DOHH2 (cell line): Measurements from ENCODE around the gene SGCD.
"Not testable (repeated sequence)": the region's sequence is repeated elsewhere in the genome, so short reads cannot be mapped to it uniquely, and the experiment has no call there.

Source experiments
- H3F3A ChIP-seq: fragments of 200-600 bp; sonication (generic), shearing (Covaris generic); 2 replicates; pipeline ENCODE4 v1.6.0; 2016; ENCODE audit warnings: antibody characterized with exemption, mild to moderate bottlenecking; ENCODE audit not compliant: control insufficient read depth, insufficient read depth
- H3K27ac ChIP-seq: fragments of 200-600 bp; sonication (generic); 2 replicates; pipeline ENCODE4 v1.5.1; 2014; ENCODE audit warnings: low read depth, mild to moderate bottlenecking, low read length, moderate library complexity
- H3K27me3 ChIP-seq: fragments of 200-600 bp; sonication (generic); 2 replicates; pipeline ENCODE4 v1.6.1; 2014; ENCODE audit warnings: mild to moderate bottlenecking, low read length, mixed read lengths; ENCODE audit not compliant: control insufficient read depth
- H3K36me3 ChIP-seq: fragments of 200-600 bp; sonication (generic); 2 replicates; pipeline ENCODE4 v1.6.1; 2014; ENCODE audit warnings: mild to moderate bottlenecking, low read length, moderate library complexity, mixed read lengths; ENCODE audit not compliant: control insufficient read depth
- H3K4me1 ChIP-seq: fragments of 200-600 bp; sonication (generic); 2 replicates; pipeline ENCODE4 v1.6.1; 2014; ENCODE audit warnings: mild to moderate bottlenecking, low read length, mixed read lengths; ENCODE audit not compliant: control insufficient read depth
- H3K4me2 ChIP-seq: fragments of 200-600 bp; sonication (generic); 2 replicates; pipeline ENCODE4 v1.6.0; 2014; ENCODE audit warnings: mild to moderate bottlenecking, low read length, moderate library complexity
- H3K4me3 ChIP-seq: fragments of 200-600 bp; sonication (generic); 2 replicates; pipeline ENCODE4 v1.5.1; 2014; ENCODE audit warnings: mild to moderate bottlenecking, low read length, mixed read lengths
- H3K79me2 ChIP-seq: fragments of 200-600 bp; sonication (generic); 2 replicates; pipeline ENCODE4 v1.6.1; 2014; ENCODE audit warnings: mild to moderate bottlenecking, low read length, mixed read lengths; ENCODE audit not compliant: control insufficient read depth
- H3K9me2 ChIP-seq: fragments of 200-600 bp; sonication (generic); replicated peaks from 2 replicates; pipeline ENCODE4 v1.6.1; 2014; ENCODE audit warnings: mild to moderate bottlenecking, low read length, mixed read lengths; ENCODE audit not compliant: control insufficient read depth
- H3K9me3 ChIP-seq: fragments of 200-600 bp; sonication (generic); 2 replicates; pipeline ENCODE4 v1.6.1; 2014; ENCODE audit warnings: antibody characterized with exemption, low read length, mixed read lengths; ENCODE audit not compliant: control insufficient read depth, insufficient read depth
- H4K20me1 ChIP-seq: fragments of 200-600 bp; sonication (generic); 2 replicates; pipeline ENCODE4 v1.6.0; 2014; ENCODE audit warnings: low read depth, mild to moderate bottlenecking, antibody characterized with exemption, low read length, moderate library complexity; ENCODE audit not compliant: control insufficient read depth, insufficient read depth
- EZH2phosphoT487 ChIP-seq: fragments of 200-600 bp; sonication (generic); IDR thresholded peaks from 2 replicates; pipeline ENCODE4 v1.6.1; 2017; ENCODE audit warnings: borderline replicate concordance, mild to moderate bottlenecking, antibody characterized with exemption, low read length, moderate library complexity, mixed read lengths
- TF ChIP-seq, protein P1 (sequence below): fragments of 200-600 bp; sonication (generic); IDR thresholded peaks from one replicate; pipeline ENCODE4 v1.5.1; 2014; ENCODE audit warnings: antibody characterized with exemption, mild to moderate bottlenecking, low read depth, low read length; ENCODE audit not compliant: poor library complexity, severe bottlenecking

The SGCD gene

DNA sequence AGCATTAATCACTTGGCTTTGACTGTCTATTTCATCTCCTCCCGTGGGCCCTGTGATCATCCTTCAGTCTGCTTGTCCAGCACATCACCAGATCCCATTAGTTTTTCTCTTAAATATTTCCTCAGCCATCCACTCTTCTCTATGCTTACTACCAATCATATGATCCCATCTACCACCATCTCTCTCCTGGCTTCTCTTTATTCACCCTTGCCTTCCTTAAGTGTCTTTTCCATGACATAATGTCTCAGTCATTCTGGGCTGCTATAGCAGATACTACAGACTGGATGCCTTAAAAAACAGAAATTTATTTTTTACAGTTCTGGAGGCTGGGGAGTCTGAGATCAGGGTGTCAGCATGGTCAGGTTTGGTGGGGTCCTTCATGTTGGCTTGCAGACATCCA, 314.7 kb downstream of the SGCD start:
- no peaks in the 10 kb centered on the region for H4K20me1 ChIP-seq
- no peak overlapping the region for H3K4me3 ChIP-seq
- no peak overlapping the region for H3K27ac ChIP-seq
- TF ChIP-seq, protein P1, sequence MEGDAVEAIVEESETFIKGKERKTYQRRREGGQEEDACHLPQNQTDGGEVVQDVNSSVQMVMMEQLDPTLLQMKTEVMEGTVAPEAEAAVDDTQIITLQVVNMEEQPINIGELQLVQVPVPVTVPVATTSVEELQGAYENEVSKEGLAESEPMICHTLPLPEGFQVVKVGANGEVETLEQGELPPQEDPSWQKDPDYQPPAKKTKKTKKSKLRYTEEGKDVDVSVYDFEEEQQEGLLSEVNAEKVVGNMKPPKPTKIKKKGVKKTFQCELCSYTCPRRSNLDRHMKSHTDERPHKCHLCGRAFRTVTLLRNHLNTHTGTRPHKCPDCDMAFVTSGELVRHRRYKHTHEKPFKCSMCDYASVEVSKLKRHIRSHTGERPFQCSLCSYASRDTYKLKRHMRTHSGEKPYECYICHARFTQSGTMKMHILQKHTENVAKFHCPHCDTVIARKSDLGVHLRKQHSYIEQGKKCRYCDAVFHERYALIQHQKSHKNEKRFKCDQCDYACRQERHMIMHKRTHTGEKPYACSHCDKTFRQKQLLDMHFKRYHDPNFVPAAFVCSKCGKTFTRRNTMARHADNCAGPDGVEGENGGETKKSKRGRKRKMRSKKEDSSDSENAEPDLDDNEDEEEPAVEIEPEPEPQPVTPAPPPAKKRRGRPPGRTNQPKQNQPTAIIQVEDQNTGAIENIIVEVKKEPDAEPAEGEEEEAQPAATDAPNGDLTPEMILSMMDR: no peak
- TF ChIP-seq EZH2phosphoT487: no peak
- H3K27me3 ChIP-seq: peaks cover 5% of the 10 kb centered on the region
- no peaks in the 10 kb centered on the region for H3K79me2 ChIP-seq
- H3K4me1 ChIP-seq: no peaks in the 10 kb centered on the region
- no peaks in the 10 kb centered on the region for H3K9me3 ChIP-seq
- H3K9me2 ChIP-seq: no peaks in the 10 kb centered on the region
- no peaks in the 10 kb centered on the region for H3F3A ChIP-seq
- H3K4me2 ChIP-seq: no peak overlapping the region
- no peaks in the 10 kb centered on the region for H3K36me3 ChIP-seq

DNA sequence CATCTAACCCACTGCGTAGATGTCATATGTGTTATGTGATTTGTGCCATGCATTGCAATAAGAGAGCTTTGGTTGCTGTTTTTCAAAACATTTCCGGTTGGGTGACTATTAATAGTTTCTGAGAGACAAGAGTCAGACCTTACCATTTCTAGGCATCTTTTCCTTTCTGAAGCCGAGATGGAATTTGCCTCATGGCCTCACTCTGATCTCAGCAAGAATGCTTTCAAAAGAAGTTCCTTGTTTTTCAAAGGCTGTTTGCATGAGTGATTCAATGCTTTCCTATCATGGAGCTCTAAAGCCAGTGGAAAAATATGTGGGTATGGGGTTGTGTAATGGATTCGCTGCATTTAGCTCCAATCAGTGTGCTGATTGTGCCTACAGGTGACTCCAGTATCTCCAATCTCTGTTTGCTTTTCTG, 320.1 kb downstream of the SGCD start:
- H3F3A ChIP-seq: no peaks in the 10 kb centered on the region
- H4K20me1 ChIP-seq: no peaks in the 10 kb centered on the region
- H3K27ac ChIP-seq: no peak overlapping the region
- no peaks in the 10 kb centered on the region for H3K9me3 ChIP-seq
- no peaks in the 10 kb centered on the region for H3K9me2 ChIP-seq
- H3K4me1 ChIP-seq: no peaks in the 10 kb centered on the region
- H3K4me2 ChIP-seq: no peak overlapping the region
- H3K27me3 ChIP-seq: peaks cover 5% of the 10 kb centered on the region; the same call in 1 of the 2 replicates
- no peak overlapping the region for H3K4me3 ChIP-seq
- H3K79me2 ChIP-seq: no peaks in the 10 kb centered on the region
- TF ChIP-seq EZH2phosphoT487: no peak
- H3K36me3 ChIP-seq: no peaks in the 10 kb centered on the region

DNA sequence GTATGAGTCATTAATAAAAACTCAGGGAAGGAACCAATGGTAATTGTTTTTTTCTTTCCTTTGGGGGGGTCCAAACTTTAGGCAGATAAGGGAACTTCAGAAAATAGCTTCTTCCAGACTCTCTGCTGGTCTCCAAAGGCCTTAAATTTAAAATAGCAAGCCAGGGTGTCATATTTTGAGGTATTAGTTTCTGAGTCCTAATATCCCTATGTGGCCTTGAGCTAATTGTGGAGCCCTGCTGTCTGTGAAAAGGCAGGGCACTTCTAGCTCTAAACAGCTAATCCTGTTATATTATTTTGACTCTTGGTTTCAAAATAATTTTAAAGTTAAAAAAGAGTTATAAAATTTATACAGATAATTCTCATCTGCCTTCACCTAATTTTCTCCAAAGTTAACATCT, 327.5 kb downstream of the SGCD start:
- Histone ChIP-seq H3K27ac (no peak overlapping the region), H3K4me1 (peaks cover 6% of the 10 kb centered on the region), H3K4me2 (no peak overlapping the region), H3K36me3 (no peaks in the 10 kb centered on the region), H3K4me3 (no peak overlapping the region), H3K9me3 (no peaks in the 10 kb centered on the region), H3F3A (no peaks in the 10 kb centered on the region), H3K27me3 (no peaks in the 10 kb centered on the region), H4K20me1 (no peaks in the 10 kb centered on the region), H3K9me2 (no peaks in the 10 kb centered on the region), H3K79me2 (no peaks in the 10 kb centered on the region)
- TF ChIP-seq, protein P1: no peak
- TF ChIP-seq EZH2phosphoT487: no peak

DNA sequence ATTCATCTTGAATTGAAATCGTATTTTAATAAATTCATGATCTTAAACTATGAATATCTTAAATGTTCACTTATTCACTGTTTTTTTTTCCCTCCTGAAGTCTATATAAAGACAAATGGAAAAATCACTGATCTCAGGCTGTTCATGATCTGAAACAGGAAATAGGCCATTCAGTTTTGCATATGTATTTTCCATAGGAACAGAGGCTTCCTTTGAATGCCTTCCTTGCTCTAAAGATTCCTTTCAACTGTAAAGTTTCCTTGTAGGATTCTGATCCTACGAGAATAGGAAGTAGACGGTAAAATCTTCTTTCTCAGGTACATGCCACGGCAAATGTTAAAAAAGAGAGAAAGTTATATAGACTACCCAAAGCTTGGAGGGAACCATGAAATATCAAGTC, 328.8 kb downstream of the SGCD start:
- Histone ChIP-seq H3K4me1 (peaks cover 6% of the 10 kb centered on the region), H3K9me3 (no peaks in the 10 kb centered on the region), H3K9me2 (no peaks in the 10 kb centered on the region), H3K27ac (no peak overlapping the region), H3K27me3 (no peaks in the 10 kb centered on the region), H3F3A (no peaks in the 10 kb centered on the region), H4K20me1 (no peaks in the 10 kb centered on the region), H3K36me3 (no peaks in the 10 kb centered on the region), H3K4me3 (no peak overlapping the region), H3K4me2 (no peak overlapping the region), H3K79me2 (no peaks in the 10 kb centered on the region)
- no peak for TF ChIP-seq EZH2phosphoT487
- TF ChIP-seq, protein P1: no peak

DNA sequence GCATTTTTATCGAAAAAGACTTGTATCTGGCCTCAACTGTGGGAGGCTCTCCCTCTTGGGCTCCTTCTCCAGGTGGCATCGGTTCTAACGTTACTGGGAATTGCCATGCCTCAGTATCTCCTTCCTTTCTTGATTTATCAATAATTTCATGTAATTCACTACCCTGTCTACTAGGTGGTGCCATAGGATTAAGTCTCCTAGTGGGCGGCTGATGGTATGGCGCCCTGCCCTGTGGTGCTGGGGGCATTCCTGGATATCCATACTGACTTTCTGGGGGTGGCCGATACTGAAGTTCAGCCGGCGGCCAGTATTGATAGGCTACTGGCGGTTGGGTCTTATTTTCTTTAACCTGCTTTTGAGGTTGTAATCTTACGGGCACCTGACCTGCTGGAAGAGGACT, 337.9 kb downstream of the SGCD start:
- H3K79me2 ChIP-seq, H3K4me3 ChIP-seq, H3K9me2 ChIP-seq, H3K27me3 ChIP-seq, H3K4me2 ChIP-seq, H3K9me3 ChIP-seq, H3K4me1 ChIP-seq, H3K36me3 ChIP-seq, H3F3A ChIP-seq, H4K20me1 ChIP-seq, H3K27ac ChIP-seq: not testable (repeated sequence)

DNA sequence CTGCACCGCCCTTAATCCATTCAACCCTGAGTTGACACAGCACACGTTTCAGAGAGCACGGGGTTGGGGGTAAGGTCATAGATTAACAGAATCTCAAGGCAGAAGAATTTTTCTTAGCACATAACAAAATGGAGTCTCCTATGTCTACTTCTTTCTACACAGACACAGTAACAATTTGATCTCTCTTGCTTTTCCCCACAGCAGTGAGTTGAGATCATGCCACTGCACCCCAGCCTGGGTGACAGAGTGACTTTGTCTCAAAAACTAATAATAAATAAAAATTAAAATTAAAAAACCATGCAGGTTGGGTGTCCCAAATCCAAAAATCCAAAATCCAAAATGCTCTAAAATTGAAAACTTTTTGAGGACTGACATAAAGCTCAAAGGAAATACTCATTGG, 339.7 kb downstream of the SGCD start:
- not testable (repeated sequence) for H3K27ac ChIP-seq, H3K36me3 ChIP-seq, H3K4me1 ChIP-seq, H3K79me2 ChIP-seq, H3K27me3 ChIP-seq, H3K4me2 ChIP-seq, H3K9me3 ChIP-seq, H4K20me1 ChIP-seq, H3K4me3 ChIP-seq, H3K9me2 ChIP-seq, H3F3A ChIP-seq
